Sigmoid colon (tissue), 7 donors: ENCODE results near the gene MITF. TPM values are rescaled to one million over a fixed set of nuclear protein-coding genes. Genes with fewer than 3 reads are reported as not detected.

Experiments used
- DNase-seq: peaks from one replicate; pipeline ENCODE4 v3.0.0-alpha.2; 2019
- H3K27ac ChIP-seq, 4 donors: fragments of 200-600 bp; sonication (generic); one replicate each; pipeline ENCODE4 v1.5.1; 2016 to 2019; ENCODE audit warnings: mild to moderate bottlenecking in 1 of 4
- H3K27me3 ChIP-seq, 3 donors: fragments of 200-600 bp; sonication (generic); one replicate each; pipeline ENCODE4 v1.5.1; 2019; ENCODE audit warnings: mild to moderate bottlenecking in 1 of 3
- H3K36me3 ChIP-seq, 4 donors: fragments of 200-600 bp; sonication (generic); one replicate each; pipeline ENCODE4 v1.5.1; 2016 to 2019
- H3K4me1 ChIP-seq, 4 donors: fragments of 200-600 bp; sonication (generic); one replicate each; pipeline ENCODE4 v1.5.1; 2017 to 2019
- H3K4me3 ChIP-seq, 4 donors: fragments of 200-600 bp; sonication (generic); one replicate each; pipeline ENCODE4 v1.5.1; 2017 to 2019; ENCODE audit warnings: mild to moderate bottlenecking in 2 of 4, moderate library complexity in 1 of 4
- H3K9me3 ChIP-seq, 4 donors: fragments of 200-600 bp in 3 of 4; sonication (generic) in 3 of 4; one replicate each; pipeline versions ENCODE4 v1.5.1 to v1.6.1; 2013 to 2019
- CTCF ChIP-seq, 4 experiments: fragments of 450-650 bp in 3 of 4; fragments of 200-600 bp in 1 of 4; IDR thresholded peaks; one replicate each; pipeline ENCODE4 v1.5.1; 2016 to 2019; ENCODE audit warnings: antibody characterized with exemption in 4 of 4, mild to moderate bottlenecking in 3 of 4, moderate library complexity in 2 of 4
- EP300 ChIP-seq, 4 donors: sonication (generic); formaldehyde crosslinking; IDR thresholded peaks; one replicate each; pipeline ENCODE4 v1.6.1; 2017; ENCODE audit warnings: antibody characterized with exemption in 4 of 4
- POLR2A ChIP-seq, 2 donors: fragments of 450-650 bp; IDR thresholded peaks; one replicate each; pipeline ENCODE4 v1.6.1; 2016; ENCODE audit warnings: antibody characterized with exemption in 2 of 2, mild to moderate bottlenecking in 2 of 2, moderate library complexity in 2 of 2
- POLR2AphosphoS5 ChIP-seq, 4 donors: sonication (generic); formaldehyde crosslinking; IDR thresholded peaks; one replicate each; pipeline ENCODE4 v1.6.1; 2017; ENCODE audit warnings: antibody characterized with exemption in 4 of 4
- WGBS, 2 donors: extraction: QIAGEN DNeasy Blood & Tissue Kit; methylation state at CpG; one replicate each; pipeline ENCODE4 v1.1.7; 2013; 5-methylcytosine and 5-hydroxymethylcytosine counted together
- intact Hi-C: fragments of 100-400 bp; cut with DNase I; formaldehyde crosslinking; loops from one replicate; pipeline ENCODE4 v1.15.1; 2023
- polyA plus RNA-seq, 3 donors: library from polyadenylated mRNA; stranded (reverse); fragments of 200-250 nt; gene quantifications; one replicate each; pipeline ENCODE4 v1.2.3, GENCODE V29; 2013
- total RNA-seq, 4 donors: library from RNA; depleted of rRNA; stranded (reverse); fragments of >200 nt; gene quantifications; one replicate each; pipeline ENCODE4 v1.1.0, GENCODE V29; 2016
- donor health status: healthy with polysubstance abuse.
- donor health status: Bipolar disorder and iron deficiency.
- donor health status: healthy.

MITF gene
- total and polyA plus RNA-seq, 7 donors = 2.1 to 73.2 (median 65.4) TPM

- H3K27me3 ChIP-seq = no peaks in the 10 kb centered on the region
- no peaks in the 10 kb centered on the region for H3K4me1 ChIP-seq
- TF ChIP-seq POLR2AphosphoS5 (IDR thresholded peaks at IDR 0.05) (no peak), EP300 (IDR thresholded peaks at IDR 0.05) (no peak), CTCF (IDR thresholded peaks at IDR 0.05) (no peak), POLR2A (IDR thresholded peaks at IDR 0.05) (no peak)
- H3K27ac ChIP-seq = no peak overlapping the region
- no peak for DNase-seq
- H3K9me3 ChIP-seq = no peaks in the 10 kb centered on the region
- no peak overlapping the region for H3K4me3 ChIP-seq
- intact Hi-C loops = no loop called here
- H3K36me3 ChIP-seq = peaks cover 0 to 47% (median 10%) of the 10 kb centered on the region in 4 donors
- 93 to 95% methylated on average over 6 of the region's 6 CpGs for WGBS, 2 donors
These were observed 198.8 kb downstream of the MITF start for GRCh38 chr3:69938061-69938460.

- peaks cover 0 to 47% (median 10%) of the 10 kb centered on the region in 4 donors for H3K36me3 ChIP-seq
These were observed 199.7 kb downstream of the MITF start for GRCh38 chr3:69938931-69939330.

DNA sequence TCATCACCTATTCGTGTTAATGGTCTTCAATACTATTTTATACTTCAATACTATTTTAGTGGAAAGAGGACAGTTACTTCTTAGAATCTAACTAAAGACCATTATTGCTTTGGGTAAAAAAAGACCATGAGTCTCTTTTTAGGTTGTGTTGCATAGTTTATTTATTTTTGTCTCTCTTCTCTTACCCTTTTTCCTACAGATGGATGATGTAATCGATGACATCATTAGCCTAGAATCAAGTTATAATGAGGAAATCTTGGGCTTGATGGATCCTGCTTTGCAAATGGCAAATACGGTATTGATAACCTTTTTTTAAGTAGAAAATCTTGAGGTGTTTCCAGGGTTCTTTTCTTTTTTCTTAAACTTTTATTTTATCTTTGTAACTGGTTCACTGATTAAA, 201.8 kb downstream of the MITF start:
- H3K9me3 ChIP-seq = no peaks in the 10 kb centered on the region
- no peak for DNase-seq
- WGBS, 2 donors = 88 to 90% methylated on average over 3 of the region's 3 CpGs
- H3K27me3 ChIP-seq = no peaks in the 10 kb centered on the region
- H3K4me3 ChIP-seq = no peak overlapping the region
- no peak for TF ChIP-seq CTCF (IDR thresholded peaks at IDR 0.05)
- no peak for TF ChIP-seq POLR2A (IDR thresholded peaks at IDR 0.05)
- TF ChIP-seq POLR2AphosphoS5 (IDR thresholded peaks at IDR 0.05) = no peak
- no peak for TF ChIP-seq EP300 (IDR thresholded peaks at IDR 0.05)
- H3K4me1 ChIP-seq = no peaks in the 10 kb centered on the region
- intact Hi-C loops = no loop called here
- H3K27ac ChIP-seq = no peak overlapping the region
- peaks cover 0 to 53% (median 14%) of the 10 kb centered on the region in 4 donors for H3K36me3 ChIP-seq

More at GRCh38 chr3:69938931-69939330, 199.7 kb downstream of the MITF start:
- Histone ChIP-seq H3K9me3 (no peaks in the 10 kb centered on the region), H3K27ac (no peak overlapping the region), H3K4me1 (no peaks in the 10 kb centered on the region), H3K27me3 (no peaks in the 10 kb centered on the region), H3K4me3 (no peak overlapping the region)
- intact Hi-C loops = no loop called here
- 91 to 97% methylated on average over 3 of the region's 3 CpGs for WGBS, 2 donors
- DNase-seq = no peak
- TF ChIP-seq EP300 (IDR thresholded peaks at IDR 0.05) (no peak), POLR2A (IDR thresholded peaks at IDR 0.05) (no peak), CTCF (IDR thresholded peaks at IDR 0.05) (no peak), POLR2AphosphoS5 (IDR thresholded peaks at IDR 0.05) (no peak)

DNA sequence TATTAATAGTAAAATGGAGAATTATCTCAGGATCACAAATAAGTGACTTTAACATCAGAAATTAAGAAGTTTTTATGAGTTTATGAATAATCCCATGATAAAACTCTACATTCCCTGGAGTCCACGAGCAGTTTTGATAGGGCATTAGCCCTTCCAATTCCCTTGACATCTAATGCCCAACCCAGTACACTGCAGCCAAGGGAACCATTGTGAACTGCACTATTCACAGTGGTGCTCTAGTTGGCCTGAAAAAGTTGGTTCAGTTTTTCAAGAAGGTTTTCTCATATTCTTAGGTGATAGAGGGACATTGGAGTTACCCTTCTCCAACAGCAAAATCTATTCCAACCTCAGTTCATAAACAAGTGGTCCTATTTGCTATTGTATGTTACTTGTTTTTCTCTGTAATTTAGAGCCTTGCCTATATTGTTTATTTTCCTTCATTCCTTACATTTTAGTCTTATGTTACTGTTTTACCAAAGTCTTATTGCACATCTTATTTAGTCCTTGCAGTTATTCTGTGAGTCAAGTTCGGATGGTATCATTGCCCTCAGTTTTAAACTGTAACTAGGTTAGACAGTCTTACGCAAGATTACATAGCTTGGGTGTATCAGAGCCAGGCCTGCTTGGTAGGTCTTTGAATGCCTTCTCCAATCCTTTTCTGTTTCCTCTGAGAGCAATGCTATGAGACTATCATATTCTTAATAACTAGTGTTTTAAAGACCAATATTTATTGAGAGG, 202.3 kb downstream of the MITF start:
- 83 to 88% methylated on average over 3 of the region's 3 CpGs for WGBS, 2 donors
- H3K4me3 ChIP-seq = no peak overlapping the region
- H3K4me1 ChIP-seq = no peaks in the 10 kb centered on the region
- TF ChIP-seq EP300 (IDR thresholded peaks at IDR 0.05) = no peak
- TF ChIP-seq CTCF (IDR thresholded peaks at IDR 0.05) = no peak
- TF ChIP-seq POLR2A (IDR thresholded peaks at IDR 0.05) = no peak
- no peak for TF ChIP-seq POLR2AphosphoS5 (IDR thresholded peaks at IDR 0.05)
- H3K36me3 ChIP-seq = peaks cover 0 to 53% (median 14%) of the 10 kb centered on the region in 4 donors
- H3K9me3 ChIP-seq = no peaks in the 10 kb centered on the region
- H3K27ac ChIP-seq = no peak overlapping the region
- DNase-seq = no peak
- intact Hi-C loops = no loop called here
- H3K27me3 ChIP-seq = no peaks in the 10 kb centered on the region
